NB4 (cell line): ENCODE results near the gene SMURF2.
"Not testable (repeated sequence)": the region's sequence is repeated elsewhere in the genome, so short reads cannot be mapped to it uniquely, and the experiment has no call there.

Experiments
- DNase-seq: peaks from one replicate; pipeline ENCODE4 v3.0.0; 2010; ENCODE audit warnings: low read depth
- H3K4me3 ChIP-seq: one replicate; pipeline ENCODE4 v1.5.1; 2011; ENCODE audit warnings: mild to moderate bottlenecking, low read depth, low read length, moderate library complexity
- CTCF ChIP-seq: IDR thresholded peaks from one replicate; pipeline ENCODE4 v1.5.1; 2012; ENCODE audit warnings: low read depth, low read length
- MAX ChIP-seq: IDR thresholded peaks from 2 replicates; pipeline ENCODE4 v1.6.1; 2011; ENCODE audit warnings: low read depth, low read length
- MYC ChIP-seq: IDR thresholded peaks from 2 replicates; pipeline ENCODE4 v1.6.1; 2011; ENCODE audit warnings: low read depth, low read length
- POLR2A ChIP-seq: IDR thresholded peaks from 2 replicates; pipeline ENCODE4 v1.6.1; 2011; ENCODE audit warnings: mild to moderate bottlenecking; ENCODE audit not compliant: insufficient read length; ENCODE audit errors: extremely low read depth

The SMURF2 gene

GRCh38 chr17:64579917-64580316 is 82.2 kb downstream of the SMURF2 start:
- TF ChIP-seq CTCF: no peak
- TF ChIP-seq POLR2A: no peak
- TF ChIP-seq MYC: no peak
- no peak for TF ChIP-seq MAX
- H3K4me3 ChIP-seq: no peak overlapping the region
- DNase-seq: peak; percentile 35

- not testable (repeated sequence) for DNase-seq
Measured at GRCh38 chr17:64577025-64577424, 85.1 kb downstream of the SMURF2 start.

GRCh38 chr17:64575431-64575830 is 86.7 kb downstream of the SMURF2 start:
- no peak for TF ChIP-seq MYC
- no peak for TF ChIP-seq MAX
- TF ChIP-seq POLR2A: no peak
- no peak for TF ChIP-seq CTCF
- H3K4me3 ChIP-seq: no peak overlapping the region
- DNase-seq: no peak

More at GRCh38 chr17:64577025-64577424, 85.1 kb downstream of the SMURF2 start:
- not testable (repeated sequence) for H3K4me3 ChIP-seq

GRCh38 chr17:64574646-64575045 is 87.5 kb downstream of the SMURF2 start:
- H3K4me3 ChIP-seq: no peak overlapping the region
- DNase-seq: no peak
- no peak for TF ChIP-seq MAX
- no peak for TF ChIP-seq CTCF
- TF ChIP-seq MYC: no peak
- no peak for TF ChIP-seq POLR2A

- H3K4me3 ChIP-seq: no peak overlapping the region
- no peak for DNase-seq
- no peak for TF ChIP-seq CTCF
- no peak for TF ChIP-seq MAX
- no peak for TF ChIP-seq POLR2A
- no peak for TF ChIP-seq MYC
Measured at GRCh38 chr17:64573214-64573613, 88.9 kb downstream of the SMURF2 start.

- peak; percentile 33 for DNase-seq
- TF ChIP-seq CTCF: no peak
- TF ChIP-seq MYC: no peak
- no peak for TF ChIP-seq MAX
- no peak for TF ChIP-seq POLR2A
- H3K4me3 ChIP-seq: no peak overlapping the region
Measured at GRCh38 chr17:64572682-64573154, 89.4 kb downstream of the SMURF2 start.
